Esophagus squamous epithelium (tissue), 4 donors: Measurements from ENCODE around the gene TSPAN15.

ENCODE experiments used
- CTCF ChIP-seq, 6 experiments: fragments of 450-650 bp in 4 of 6; fragments of 200-600 bp in 2 of 6; sonication (generic) in 2 of 6; IDR thresholded peaks; one replicate each; pipeline ENCODE4 v1.5.1; 2016 to 2019; ENCODE audit warnings: antibody characterized with exemption in 6 of 6, mild to moderate bottlenecking in 4 of 6, moderate library complexity in 4 of 6
- POLR2A ChIP-seq, 4 donors: fragments of 450-650 bp; IDR thresholded peaks; one replicate each; pipeline ENCODE4 v1.6.1; 2017; ENCODE audit warnings: antibody characterized with exemption in 4 of 4, mild to moderate bottlenecking in 4 of 4, moderate library complexity in 3 of 4

DNA sequence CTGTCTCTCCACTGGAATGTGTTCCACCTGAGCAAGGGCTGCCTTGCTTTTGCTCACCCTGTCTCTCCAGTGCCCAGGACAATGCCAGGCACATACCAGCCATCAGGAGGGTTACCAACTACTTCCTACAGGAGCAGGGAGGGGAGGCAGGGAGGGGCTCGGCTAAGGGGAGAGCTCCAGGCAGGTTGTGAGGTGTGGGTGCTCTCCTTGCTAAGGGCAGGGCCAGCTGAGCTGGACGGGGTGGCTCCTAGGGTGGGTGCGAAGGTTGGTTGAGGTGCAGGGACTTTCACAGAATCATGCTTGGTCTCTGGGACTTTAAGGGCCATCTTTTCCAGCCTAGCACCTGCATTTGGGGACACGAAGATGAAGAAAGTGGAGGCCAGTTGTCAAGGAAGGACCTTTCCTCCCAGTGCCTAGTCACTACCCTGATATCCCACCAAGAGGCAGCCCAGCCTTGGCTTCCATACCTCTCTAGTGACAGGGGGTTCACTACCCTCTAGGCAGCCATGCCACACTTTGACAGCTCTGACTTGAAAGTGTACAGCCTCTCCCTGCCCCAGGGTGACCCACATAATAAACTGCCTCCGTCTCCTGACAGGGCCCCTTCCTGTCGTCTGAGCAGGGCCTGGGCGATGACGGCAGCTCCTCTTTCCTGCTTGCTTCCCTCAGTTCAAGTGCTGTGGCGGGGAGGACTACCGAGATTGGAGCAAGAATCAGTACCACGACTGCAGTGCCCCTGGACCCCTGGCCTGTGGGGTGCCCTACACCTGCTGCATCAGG is 46.5 kb downstream of the TSPAN15 start:
- TF ChIP-seq CTCF (IDR thresholded peaks at IDR 0.05) (no peak), POLR2A (IDR thresholded peaks at IDR 0.05) (no peak)
